K562 (cell line): ENCODE measurements around the gene CBFA2T3.

Experiments used
- BRF1 ChIP-seq: IDR thresholded peaks from 3 replicates; pipeline ENCODE4 v1.6.1; 2011; ENCODE audit warnings: borderline replicate concordance, mild to moderate bottlenecking; ENCODE audit not compliant: insufficient read length; ENCODE audit errors: extremely low read depth
- CBFB ChIP-seq: sonication (generic); formaldehyde crosslinking; IDR thresholded peaks from 2 replicates; pipeline ENCODE4 v1.4.0; 2020; ENCODE audit warnings: mild to moderate bottlenecking, missing genetic modification reagents
- FOS ChIP-seq: IDR thresholded peaks from 3 replicates; pipeline ENCODE4 v1.6.1; 2011; ENCODE audit not compliant: insufficient read length; ENCODE audit errors: extremely low read depth
- FOSL1 ChIP-seq: fragments of 200-800 bp; sonication (Bioruptor generic); conservative IDR thresholded peaks from 2 replicates; pipeline ENCODE4 v1.6.1; 2016; ENCODE audit warnings: missing genetic modification characterization, missing compliant biosample characterization
- GTF2F1 ChIP-seq: IDR thresholded peaks from 2 replicates; pipeline ENCODE4 v1.6.1; 2011; ENCODE audit warnings: low read depth, low read length, improper control_type of control experiment
- HMGN3 ChIP-seq: IDR thresholded peaks from 2 replicates; pipeline ENCODE4 v1.6.1; 2011; ENCODE audit warnings: borderline replicate concordance, low read depth, mild to moderate bottlenecking, mixed read lengths, low read length; ENCODE audit not compliant: insufficient read length; ENCODE audit errors: extremely low read depth
- MXI1 ChIP-seq: IDR thresholded peaks from 2 replicates; pipeline ENCODE4 v1.6.1; 2011; ENCODE audit warnings: low read depth, mild to moderate bottlenecking, improper control_type of control experiment, low read length
- NCOR1 ChIP-seq: fragments of 450-650 bp; IDR thresholded peaks from 2 replicates; pipeline ENCODE4 v1.6.1; 2016; ENCODE audit warnings: mild to moderate bottlenecking, moderate library complexity
- POU5F1 ChIP-seq: fragments of 150-350 bp; IDR thresholded peaks from 2 replicates; pipeline ENCODE4 v1.6.1; 2014; ENCODE audit warnings: borderline replicate concordance, low read length, low read depth, mild to moderate bottlenecking; ENCODE audit not compliant: partially characterized antibody
- RAD51 ChIP-seq: fragments of 450-650 bp; IDR thresholded peaks from 2 replicates; pipeline ENCODE4 v1.7.1; 2016; ENCODE audit warnings: low read depth, mild to moderate bottlenecking, borderline replicate concordance
- ZNF263 ChIP-seq: sonication (generic); formaldehyde crosslinking; IDR thresholded peaks from 2 replicates; pipeline ENCODE4 v1.8.0; 2022; ENCODE audit warnings: mild to moderate bottlenecking, missing genetic modification reagents, borderline replicate concordance
- TF ChIP-seq, protein P1 (sequence below), 3 experiments: IDR thresholded peaks in 2 of 3; conservative IDR thresholded peaks in 1 of 3; 2 replicates each; pipeline ENCODE4 v1.5.1; 2011 to 2012; ENCODE audit warnings: low read length in 3 of 3, mild to moderate bottlenecking in 3 of 3, control low read depth in 2 of 3, improper control_type of control experiment in 1 of 3, inconsistent platforms in 1 of 3, low read depth in 1 of 3, mixed read lengths in 1 of 3, moderate library complexity in 1 of 3; ENCODE audit not compliant: insufficient read depth in 2 of 3

DNA sequence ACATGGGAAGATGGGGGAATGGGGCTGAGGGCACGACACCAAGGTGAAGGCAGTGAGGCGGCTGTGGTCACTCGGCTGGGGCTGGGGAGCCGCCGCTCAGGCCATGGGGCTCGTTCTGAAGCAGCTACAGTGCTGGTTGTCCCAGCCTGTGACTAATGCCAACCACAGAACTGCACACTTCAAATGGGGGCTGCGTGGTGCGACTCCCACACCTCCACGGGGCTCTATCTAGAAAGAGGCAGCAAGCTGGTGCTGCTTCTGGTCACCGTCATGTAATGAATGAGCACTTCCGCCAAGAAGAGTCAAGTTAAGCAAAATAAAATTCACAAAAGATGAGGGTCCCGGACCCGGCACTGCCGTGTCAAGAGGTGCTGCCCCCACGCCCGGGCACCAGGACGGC, 140.2 kb downstream of the CBFA2T3 start:
- TF ChIP-seq BRF1: no peak
- TF ChIP-seq CBFB (CRISPR knock-in tag): no peak
- no peak for TF ChIP-seq FOSL1 (tag)
- TF ChIP-seq, protein P1, sequence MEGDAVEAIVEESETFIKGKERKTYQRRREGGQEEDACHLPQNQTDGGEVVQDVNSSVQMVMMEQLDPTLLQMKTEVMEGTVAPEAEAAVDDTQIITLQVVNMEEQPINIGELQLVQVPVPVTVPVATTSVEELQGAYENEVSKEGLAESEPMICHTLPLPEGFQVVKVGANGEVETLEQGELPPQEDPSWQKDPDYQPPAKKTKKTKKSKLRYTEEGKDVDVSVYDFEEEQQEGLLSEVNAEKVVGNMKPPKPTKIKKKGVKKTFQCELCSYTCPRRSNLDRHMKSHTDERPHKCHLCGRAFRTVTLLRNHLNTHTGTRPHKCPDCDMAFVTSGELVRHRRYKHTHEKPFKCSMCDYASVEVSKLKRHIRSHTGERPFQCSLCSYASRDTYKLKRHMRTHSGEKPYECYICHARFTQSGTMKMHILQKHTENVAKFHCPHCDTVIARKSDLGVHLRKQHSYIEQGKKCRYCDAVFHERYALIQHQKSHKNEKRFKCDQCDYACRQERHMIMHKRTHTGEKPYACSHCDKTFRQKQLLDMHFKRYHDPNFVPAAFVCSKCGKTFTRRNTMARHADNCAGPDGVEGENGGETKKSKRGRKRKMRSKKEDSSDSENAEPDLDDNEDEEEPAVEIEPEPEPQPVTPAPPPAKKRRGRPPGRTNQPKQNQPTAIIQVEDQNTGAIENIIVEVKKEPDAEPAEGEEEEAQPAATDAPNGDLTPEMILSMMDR (IDR thresholded peaks at IDR 0.05 in 2 of 3, conservative IDR thresholded peaks at IDR 0.05 in 1 of 3; ENCODE audit: insufficient read depth in 2 of 3, low read depth in 1 of 3, low read length in 3 of 3): no peak
- no peak for TF ChIP-seq NCOR1
- TF ChIP-seq POU5F1: no peak
- no peak for TF ChIP-seq HMGN3
- no peak for TF ChIP-seq MXI1
- TF ChIP-seq FOS: no peak
- no peak for TF ChIP-seq GTF2F1
- no peak for TF ChIP-seq ZNF263 (CRISPR knock-in tag)
- TF ChIP-seq RAD51: no peak
